DOHH2 (cell line): ENCODE data around the gene GAB2.

ENCODE experiments used
- H3F3A ChIP-seq: fragments of 200-600 bp; sonication (generic), shearing (Covaris generic); 2 replicates; pipeline ENCODE4 v1.6.0; 2016; ENCODE audit warnings: antibody characterized with exemption, mild to moderate bottlenecking; ENCODE audit not compliant: control insufficient read depth, insufficient read depth
- H3K27ac ChIP-seq: fragments of 200-600 bp; sonication (generic); 2 replicates; pipeline ENCODE4 v1.5.1; 2014; ENCODE audit warnings: low read depth, mild to moderate bottlenecking, low read length, moderate library complexity
- H3K27me3 ChIP-seq: fragments of 200-600 bp; sonication (generic); 2 replicates; pipeline ENCODE4 v1.6.1; 2014; ENCODE audit warnings: mild to moderate bottlenecking, low read length, mixed read lengths; ENCODE audit not compliant: control insufficient read depth
- H3K36me3 ChIP-seq: fragments of 200-600 bp; sonication (generic); 2 replicates; pipeline ENCODE4 v1.6.1; 2014; ENCODE audit warnings: mild to moderate bottlenecking, low read length, moderate library complexity, mixed read lengths; ENCODE audit not compliant: control insufficient read depth
- H3K4me1 ChIP-seq: fragments of 200-600 bp; sonication (generic); 2 replicates; pipeline ENCODE4 v1.6.1; 2014; ENCODE audit warnings: mild to moderate bottlenecking, low read length, mixed read lengths; ENCODE audit not compliant: control insufficient read depth
- H3K4me2 ChIP-seq: fragments of 200-600 bp; sonication (generic); 2 replicates; pipeline ENCODE4 v1.6.0; 2014; ENCODE audit warnings: mild to moderate bottlenecking, low read length, moderate library complexity
- H3K4me3 ChIP-seq: fragments of 200-600 bp; sonication (generic); 2 replicates; pipeline ENCODE4 v1.5.1; 2014; ENCODE audit warnings: mild to moderate bottlenecking, low read length, mixed read lengths
- H3K79me2 ChIP-seq: fragments of 200-600 bp; sonication (generic); 2 replicates; pipeline ENCODE4 v1.6.1; 2014; ENCODE audit warnings: mild to moderate bottlenecking, low read length, mixed read lengths; ENCODE audit not compliant: control insufficient read depth
- H3K9me2 ChIP-seq: fragments of 200-600 bp; sonication (generic); replicated peaks from 2 replicates; pipeline ENCODE4 v1.6.1; 2014; ENCODE audit warnings: mild to moderate bottlenecking, low read length, mixed read lengths; ENCODE audit not compliant: control insufficient read depth
- H3K9me3 ChIP-seq: fragments of 200-600 bp; sonication (generic); 2 replicates; pipeline ENCODE4 v1.6.1; 2014; ENCODE audit warnings: antibody characterized with exemption, low read length, mixed read lengths; ENCODE audit not compliant: control insufficient read depth, insufficient read depth
- H4K20me1 ChIP-seq: fragments of 200-600 bp; sonication (generic); 2 replicates; pipeline ENCODE4 v1.6.0; 2014; ENCODE audit warnings: low read depth, mild to moderate bottlenecking, antibody characterized with exemption, low read length, moderate library complexity; ENCODE audit not compliant: control insufficient read depth, insufficient read depth
- CTCF ChIP-seq: fragments of 200-600 bp; sonication (generic); IDR thresholded peaks from one replicate; pipeline ENCODE4 v1.5.1; 2014; ENCODE audit warnings: antibody characterized with exemption, mild to moderate bottlenecking, low read depth, low read length; ENCODE audit not compliant: poor library complexity, severe bottlenecking
- EZH2phosphoT487 ChIP-seq: fragments of 200-600 bp; sonication (generic); IDR thresholded peaks from 2 replicates; pipeline ENCODE4 v1.6.1; 2017; ENCODE audit warnings: borderline replicate concordance, mild to moderate bottlenecking, antibody characterized with exemption, low read length, moderate library complexity, mixed read lengths

Gene GAB2

GRCh38 chr11:78336877-78337553, 80.6 kb downstream of the GAB2 start:
- H3F3A ChIP-seq = no peaks in the 10 kb centered on the region
- H3K4me1 ChIP-seq = no peaks in the 10 kb centered on the region
- no peaks in the 10 kb centered on the region; the same call in 1 of the 2 replicates for H3K27me3 ChIP-seq
- H3K79me2 ChIP-seq = no peaks in the 10 kb centered on the region
- H3K27ac ChIP-seq = no peak overlapping the region
- no peaks in the 10 kb centered on the region for H3K9me2 ChIP-seq
- no peaks in the 10 kb centered on the region for H3K9me3 ChIP-seq
- TF ChIP-seq EZH2phosphoT487 = no peak
- TF ChIP-seq CTCF = no peak
- no peaks in the 10 kb centered on the region for H4K20me1 ChIP-seq
- no peak overlapping the region for H3K4me3 ChIP-seq
- no peaks in the 10 kb centered on the region for H3K36me3 ChIP-seq
- no peak overlapping the region for H3K4me2 ChIP-seq

- H3K4me3 ChIP-seq = no peak overlapping the region
- H3K27ac ChIP-seq = no peak overlapping the region
- TF ChIP-seq EZH2phosphoT487 (no peak), CTCF (no peak)
- no peaks in the 10 kb centered on the region for H3K4me1 ChIP-seq
- H3K9me2 ChIP-seq = no peaks in the 10 kb centered on the region
- no peaks in the 10 kb centered on the region for H3K9me3 ChIP-seq
- H3K79me2 ChIP-seq = no peaks in the 10 kb centered on the region
- H3K36me3 ChIP-seq = no peaks in the 10 kb centered on the region
- no peaks in the 10 kb centered on the region for H4K20me1 ChIP-seq
- no peaks in the 10 kb centered on the region for H3F3A ChIP-seq
- H3K4me2 ChIP-seq = no peak overlapping the region
- no peaks in the 10 kb centered on the region; the same call in 1 of the 2 replicates for H3K27me3 ChIP-seq
Observed at GRCh38 chr11:78334109-78334508, 83.5 kb downstream of the GAB2 start.

- H3K79me2 ChIP-seq = no peaks in the 10 kb centered on the region
- H3K9me2 ChIP-seq = no peaks in the 10 kb centered on the region
- H3F3A ChIP-seq = no peaks in the 10 kb centered on the region
- H3K4me3 ChIP-seq = no peak overlapping the region
- no peak overlapping the region for H3K4me2 ChIP-seq
- TF ChIP-seq CTCF (no peak), EZH2phosphoT487 (no peak)
- H4K20me1 ChIP-seq = no peaks in the 10 kb centered on the region
- H3K27me3 ChIP-seq = no peaks in the 10 kb centered on the region; the same call in 1 of the 2 replicates
- no peak overlapping the region for H3K27ac ChIP-seq
- no peaks in the 10 kb centered on the region for H3K4me1 ChIP-seq
- no peaks in the 10 kb centered on the region for H3K9me3 ChIP-seq
- no peaks in the 10 kb centered on the region for H3K36me3 ChIP-seq
Observed at GRCh38 chr11:78332872-78333271, 84.7 kb downstream of the GAB2 start.
